Liver (tissue), 9 donors: ENCODE results near the gene DIP2C. TPM values are rescaled to one million over a fixed set of nuclear protein-coding genes. Genes with fewer than 3 reads are reported as not detected.

Source experiments
- DNase-seq: peaks from one replicate; pipeline ENCODE4 v3.0.0-alpha.2; 2017; ENCODE audit warnings: low spot score
- H3K27ac ChIP-seq, 2 donors: one replicate each; pipeline ENCODE4 v1.7.0; 2013; ENCODE audit warnings: inconsistent platforms in 2 of 2, low read length in 2 of 2, control low read depth in 1 of 2, low read depth in 1 of 2, mild to moderate bottlenecking in 1 of 2
- H3K27me3 ChIP-seq, 4 donors: one replicate each; pipeline versions ENCODE4 v1.6.1 to v1.7.0; 2013; ENCODE audit warnings: low read length in 3 of 4, inconsistent platforms in 1 of 4, mild to moderate bottlenecking in 1 of 4, moderate library complexity in 1 of 4; ENCODE audit not compliant: control insufficient read depth in 4 of 4, insufficient read depth in 4 of 4
- H3K36me3 ChIP-seq, 4 donors: one replicate each; pipeline versions ENCODE4 v1.6.1 to v1.7.0; 2013; ENCODE audit warnings: low read length in 3 of 4, mild to moderate bottlenecking in 3 of 4, low read depth in 1 of 4, moderate library complexity in 1 of 4; ENCODE audit not compliant: control insufficient read depth in 4 of 4, insufficient read depth in 3 of 4
- H3K4me1 ChIP-seq, 4 donors: one replicate each; pipeline versions ENCODE4 v1.6.1 to v1.7.0; 2013; ENCODE audit warnings: low read length in 3 of 4, mild to moderate bottlenecking in 3 of 4, moderate library complexity in 1 of 4; ENCODE audit not compliant: control insufficient read depth in 4 of 4, insufficient read depth in 4 of 4
- H3K4me3 ChIP-seq, 3 donors: one replicate each; pipeline versions ENCODE4 v1.6.1 to v1.7.0; 2013; ENCODE audit warnings: low read length in 3 of 3, control low read depth in 1 of 3, low read depth in 1 of 3, mild to moderate bottlenecking in 1 of 3
- H3K9ac ChIP-seq, 2 donors: one replicate each; pipeline ENCODE4 v1.7.0; 2013; ENCODE audit warnings: low read length in 2 of 2, mild to moderate bottlenecking in 2 of 2, moderate library complexity in 2 of 2, control low read depth in 1 of 2, low read depth in 1 of 2
- H3K9me3 ChIP-seq, 4 donors: one replicate each; pipeline versions ENCODE4 v1.6.1 to v1.7.0; 2013; ENCODE audit warnings: low read length in 3 of 4; ENCODE audit not compliant: control insufficient read depth in 4 of 4
- EGR1 ChIP-seq, 2 donors: IDR thresholded peaks; 2 replicates each; pipeline ENCODE4 v1.6.1; 2016 to 2018; ENCODE audit warnings: antibody characterized with exemption in 2 of 2, low read depth in 2 of 2
- FOXA1 ChIP-seq: IDR thresholded peaks from 2 replicates; pipeline ENCODE4 v1.6.1; 2016; ENCODE audit warnings: antibody characterized with exemption
- FOXA2 ChIP-seq: IDR thresholded peaks from 2 replicates; pipeline ENCODE4 v1.6.1; 2016; ENCODE audit warnings: antibody characterized with exemption
- GABPA ChIP-seq, 2 donors: IDR thresholded peaks in 1 of 2; conservative IDR thresholded peaks in 1 of 2; 2 replicates each; pipeline ENCODE4 v1.6.1; 2016; ENCODE audit warnings: antibody characterized with exemption in 2 of 2, mild to moderate bottlenecking in 1 of 2, moderate library complexity in 1 of 2
- HNF4A ChIP-seq, 2 donors: conservative IDR thresholded peaks; 2 replicates each; pipeline ENCODE4 v1.6.1; 2016; ENCODE audit warnings: antibody characterized with exemption in 2 of 2, mild to moderate bottlenecking in 2 of 2
- HNF4G ChIP-seq: IDR thresholded peaks from 2 replicates; pipeline ENCODE4 v1.6.1; 2016; ENCODE audit warnings: antibody characterized with exemption
- JUND ChIP-seq, 2 donors: IDR thresholded peaks; 2 replicates each; pipeline ENCODE4 v1.6.1; 2016; ENCODE audit warnings: antibody characterized with exemption in 2 of 2
- MAX ChIP-seq: IDR thresholded peaks from 2 replicates; pipeline ENCODE4 v1.6.1; 2016; ENCODE audit warnings: antibody characterized with exemption
- NR2F2 ChIP-seq: IDR thresholded peaks from 2 replicates; pipeline ENCODE4 v1.6.1; 2016; ENCODE audit warnings: antibody characterized with exemption
- RAD21 ChIP-seq, 2 donors: IDR thresholded peaks; 2 replicates each; pipeline ENCODE4 v1.6.1; 2016; ENCODE audit warnings: antibody characterized with exemption in 2 of 2, mild to moderate bottlenecking in 2 of 2
- RXRA ChIP-seq, 2 donors: IDR thresholded peaks; 2 replicates each; pipeline ENCODE4 v1.6.1; 2017 to 2018; ENCODE audit warnings: antibody characterized with exemption in 2 of 2, mild to moderate bottlenecking in 1 of 2
- SP1 ChIP-seq: IDR thresholded peaks from 2 replicates; pipeline ENCODE4 v1.6.1; 2018; ENCODE audit warnings: antibody characterized with exemption, mild to moderate bottlenecking
- TAF1 ChIP-seq: conservative IDR thresholded peaks from 2 replicates; pipeline ENCODE4 v1.6.1; 2016; ENCODE audit warnings: antibody characterized with exemption, mild to moderate bottlenecking
- YY1 ChIP-seq: IDR thresholded peaks from 2 replicates; pipeline ENCODE4 v1.6.1; 2016; ENCODE audit warnings: antibody characterized with exemption, mild to moderate bottlenecking
- ZBTB33 ChIP-seq: IDR thresholded peaks from 2 replicates; pipeline ENCODE4 v1.6.1; 2016; ENCODE audit warnings: antibody characterized with exemption
- WGBS: extraction: QIAGEN DNeasy Blood & Tissue Kit; methylation state at CpG from one replicate; pipeline ENCODE4 v1.1.7; 2013; 5-methylcytosine and 5-hydroxymethylcytosine counted together
- polyA plus RNA-seq, 2 donors: library from polyadenylated mRNA; stranded (reverse) in 1 of 2; unstranded in 1 of 2; fragments of 200-250 nt in 1 of 2; fragments of >200 nt in 1 of 2; fragmentation: Nextera tagmentation in 1 of 2; extraction: Ambion mirVana in 1 of 2; gene quantifications; one replicate each; pipeline versions ENCODE4 v1.2.1 to v1.2.3, GENCODE V29; 2013 to 2015
- total RNA-seq, 2 donors: library from RNA; depleted of rRNA; stranded (reverse); fragments of >200 nt; gene quantifications; one replicate each; pipeline ENCODE4 v1.2.3, GENCODE V29; 2014
- TF ChIP-seq, protein P1 (sequence below): IDR thresholded peaks from 2 replicates; pipeline ENCODE4 v1.6.1; 2016; ENCODE audit warnings: antibody characterized with exemption
- TF ChIP-seq, protein P2 (sequence below): IDR thresholded peaks from 2 replicates; pipeline ENCODE4 v1.6.1; 2016; ENCODE audit warnings: antibody characterized with exemption, mild to moderate bottlenecking
- TF ChIP-seq, protein P3 (sequence below): fragments of 150-350 bp; IDR thresholded peaks from 2 replicates; pipeline ENCODE4 v1.5.1; 2017; ENCODE audit warnings: improper control_type of control experiment, low read depth, low read length; ENCODE audit not compliant: missing input control
- donor health status: healthy.
- donor health status: healthy.
- donor health status: healthy.
- donor health status: healthy.
- donor health status: healthy.

Gene DIP2C
- total and polyA plus RNA-seq, 4 donors = 4.2 to 12.2 (median 5.7) TPM

DNA sequence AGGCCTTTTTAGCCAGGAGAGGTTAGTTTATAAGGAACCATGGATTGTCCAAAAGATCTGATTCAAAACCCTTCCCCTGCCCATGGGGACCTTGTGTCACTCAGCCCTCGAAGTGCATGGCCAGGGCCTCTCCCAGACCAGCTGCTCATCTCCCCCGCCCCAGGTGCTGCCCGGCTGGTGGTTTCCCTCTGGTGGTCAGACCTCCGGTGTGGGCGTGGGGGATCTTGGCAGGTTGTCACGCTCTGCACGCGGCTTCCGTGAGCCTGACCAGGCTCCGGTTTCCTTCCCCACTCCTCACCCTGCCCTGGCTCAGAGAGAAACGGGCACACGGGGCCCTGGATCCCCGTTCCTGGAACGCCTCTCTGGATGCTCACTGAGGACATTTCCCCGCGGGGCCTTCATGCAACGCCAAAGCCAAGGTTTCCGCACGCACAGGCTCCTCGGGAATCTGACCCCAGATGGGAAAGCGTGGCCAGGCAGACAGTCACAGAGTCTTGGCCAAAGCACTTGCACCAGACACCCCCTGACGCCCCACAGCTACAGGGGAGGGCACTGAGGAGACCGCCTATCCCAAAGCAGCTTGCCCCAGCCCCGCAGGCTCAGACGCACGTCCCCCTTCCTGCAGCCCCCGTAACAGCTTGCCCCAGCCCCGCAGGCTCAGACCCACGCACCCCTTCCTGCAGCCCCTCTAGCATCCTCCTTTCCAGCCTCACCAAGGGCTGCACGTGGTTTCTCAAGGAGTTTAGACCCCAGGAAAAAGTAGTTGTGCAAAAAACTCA lies 7.8 kb upstream of the DIP2C start:
- Histone ChIP-seq H3K27ac (no peak overlapping the region), H3K4me1 (no peaks in the 10 kb centered on the region), H3K9me3 (no peaks in the 10 kb centered on the region), H3K4me3 (no peak overlapping the region), H3K36me3 (no peaks in the 10 kb centered on the region), H3K27me3 (no peaks in the 10 kb centered on the region), H3K9ac (no peak overlapping the region)
- WGBS = 85% methylated on average over 30 of the region's 30 CpGs
- no peak for DNase-seq
- no peak for TF ChIP-seq RAD21 (IDR thresholded peaks at IDR 0.05)
- TF ChIP-seq FOXA1 = no peak
- TF ChIP-seq SP1 = no peak
- TF ChIP-seq HNF4G = no peak
- TF ChIP-seq ZBTB33 = no peak
- TF ChIP-seq EGR1 (IDR thresholded peaks at IDR 0.05; ENCODE audit: low read depth in 2 of 2) = no peak
- TF ChIP-seq, protein P1, sequence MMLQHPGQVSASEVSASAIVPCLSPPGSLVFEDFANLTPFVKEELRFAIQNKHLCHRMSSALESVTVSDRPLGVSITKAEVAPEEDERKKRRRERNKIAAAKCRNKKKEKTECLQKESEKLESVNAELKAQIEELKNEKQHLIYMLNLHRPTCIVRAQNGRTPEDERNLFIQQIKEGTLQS = no peak
- TF ChIP-seq, protein P2, sequence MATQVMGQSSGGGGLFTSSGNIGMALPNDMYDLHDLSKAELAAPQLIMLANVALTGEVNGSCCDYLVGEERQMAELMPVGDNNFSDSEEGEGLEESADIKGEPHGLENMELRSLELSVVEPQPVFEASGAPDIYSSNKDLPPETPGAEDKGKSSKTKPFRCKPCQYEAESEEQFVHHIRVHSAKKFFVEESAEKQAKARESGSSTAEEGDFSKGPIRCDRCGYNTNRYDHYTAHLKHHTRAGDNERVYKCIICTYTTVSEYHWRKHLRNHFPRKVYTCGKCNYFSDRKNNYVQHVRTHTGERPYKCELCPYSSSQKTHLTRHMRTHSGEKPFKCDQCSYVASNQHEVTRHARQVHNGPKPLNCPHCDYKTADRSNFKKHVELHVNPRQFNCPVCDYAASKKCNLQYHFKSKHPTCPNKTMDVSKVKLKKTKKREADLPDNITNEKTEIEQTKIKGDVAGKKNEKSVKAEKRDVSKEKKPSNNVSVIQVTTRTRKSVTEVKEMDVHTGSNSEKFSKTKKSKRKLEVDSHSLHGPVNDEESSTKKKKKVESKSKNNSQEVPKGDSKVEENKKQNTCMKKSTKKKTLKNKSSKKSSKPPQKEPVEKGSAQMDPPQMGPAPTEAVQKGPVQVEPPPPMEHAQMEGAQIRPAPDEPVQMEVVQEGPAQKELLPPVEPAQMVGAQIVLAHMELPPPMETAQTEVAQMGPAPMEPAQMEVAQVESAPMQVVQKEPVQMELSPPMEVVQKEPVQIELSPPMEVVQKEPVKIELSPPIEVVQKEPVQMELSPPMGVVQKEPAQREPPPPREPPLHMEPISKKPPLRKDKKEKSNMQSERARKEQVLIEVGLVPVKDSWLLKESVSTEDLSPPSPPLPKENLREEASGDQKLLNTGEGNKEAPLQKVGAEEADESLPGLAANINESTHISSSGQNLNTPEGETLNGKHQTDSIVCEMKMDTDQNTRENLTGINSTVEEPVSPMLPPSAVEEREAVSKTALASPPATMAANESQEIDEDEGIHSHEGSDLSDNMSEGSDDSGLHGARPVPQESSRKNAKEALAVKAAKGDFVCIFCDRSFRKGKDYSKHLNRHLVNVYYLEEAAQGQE = no peak
- no peak for TF ChIP-seq YY1
- no peak for TF ChIP-seq NR2F2
- TF ChIP-seq, protein P3, sequence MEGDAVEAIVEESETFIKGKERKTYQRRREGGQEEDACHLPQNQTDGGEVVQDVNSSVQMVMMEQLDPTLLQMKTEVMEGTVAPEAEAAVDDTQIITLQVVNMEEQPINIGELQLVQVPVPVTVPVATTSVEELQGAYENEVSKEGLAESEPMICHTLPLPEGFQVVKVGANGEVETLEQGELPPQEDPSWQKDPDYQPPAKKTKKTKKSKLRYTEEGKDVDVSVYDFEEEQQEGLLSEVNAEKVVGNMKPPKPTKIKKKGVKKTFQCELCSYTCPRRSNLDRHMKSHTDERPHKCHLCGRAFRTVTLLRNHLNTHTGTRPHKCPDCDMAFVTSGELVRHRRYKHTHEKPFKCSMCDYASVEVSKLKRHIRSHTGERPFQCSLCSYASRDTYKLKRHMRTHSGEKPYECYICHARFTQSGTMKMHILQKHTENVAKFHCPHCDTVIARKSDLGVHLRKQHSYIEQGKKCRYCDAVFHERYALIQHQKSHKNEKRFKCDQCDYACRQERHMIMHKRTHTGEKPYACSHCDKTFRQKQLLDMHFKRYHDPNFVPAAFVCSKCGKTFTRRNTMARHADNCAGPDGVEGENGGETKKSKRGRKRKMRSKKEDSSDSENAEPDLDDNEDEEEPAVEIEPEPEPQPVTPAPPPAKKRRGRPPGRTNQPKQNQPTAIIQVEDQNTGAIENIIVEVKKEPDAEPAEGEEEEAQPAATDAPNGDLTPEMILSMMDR = no peak
- TF ChIP-seq GABPA (IDR thresholded peaks at IDR 0.05 in 1 of 2, conservative IDR thresholded peaks at IDR 0.05 in 1 of 2) = no peak
- no peak for TF ChIP-seq MAX
- no peak for TF ChIP-seq RXRA (IDR thresholded peaks at IDR 0.05)
- TF ChIP-seq FOXA2 = no peak
- no peak for TF ChIP-seq JUND (IDR thresholded peaks at IDR 0.05)
- no peak for TF ChIP-seq HNF4A (conservative IDR thresholded peaks at IDR 0.05)
- TF ChIP-seq TAF1 = no peak
